Glomerular endothelial cell (primary cell): ENCODE measurements around the gene ARFGEF2. TPM values are rescaled to one million over a fixed set of nuclear protein-coding genes. Genes with fewer than 3 reads are reported as not detected.

ENCODE experiments used
- DNase-seq: peaks from one replicate; pipeline ENCODE4 v3.0.0-alpha.2; 2011; ENCODE audit warnings: low read depth, low spot score; ENCODE audit errors: extremely low read depth
- total RNA-seq: library from RNA; depleted of rRNA; stranded (reverse); fragments of >200 nt; gene quantifications from 2 replicates; pipeline ENCODE4 v1.2.3, GENCODE V29; 2015

ARFGEF2 gene
- total RNA-seq, 1 donor from 2014 or later, result 31.9 TPM

DNA sequence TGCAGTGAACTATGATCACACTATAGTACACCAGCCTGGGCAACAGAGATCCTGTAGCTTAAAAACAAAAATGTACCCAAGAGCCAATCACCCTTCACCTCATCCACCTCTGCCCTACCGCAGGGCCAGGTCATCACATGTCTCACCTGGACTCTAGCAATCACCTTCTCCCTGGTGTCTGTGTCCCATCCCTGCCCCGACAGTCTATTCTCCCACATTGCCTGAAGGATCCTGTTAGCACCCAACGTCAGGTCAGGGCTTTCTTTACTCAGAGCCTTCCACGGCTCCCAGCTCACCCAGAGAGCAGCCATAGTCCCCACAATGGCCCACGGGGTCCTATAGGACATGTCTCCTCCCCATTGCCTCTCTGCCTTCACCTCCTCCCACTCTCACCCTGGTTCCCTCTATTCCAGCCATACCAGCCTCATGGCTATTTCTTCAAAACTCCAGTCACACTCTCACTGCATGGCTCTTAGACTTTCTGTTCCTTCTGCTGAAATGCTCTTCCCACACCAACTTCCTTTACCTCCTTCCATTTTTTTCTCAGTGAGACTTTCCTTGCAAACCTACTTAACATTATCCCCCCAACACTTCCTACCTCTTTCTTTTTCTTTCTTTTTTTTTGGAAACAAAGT is 22.5 kb upstream of the ARFGEF2 start:
- no peak for DNase-seq

DNA sequence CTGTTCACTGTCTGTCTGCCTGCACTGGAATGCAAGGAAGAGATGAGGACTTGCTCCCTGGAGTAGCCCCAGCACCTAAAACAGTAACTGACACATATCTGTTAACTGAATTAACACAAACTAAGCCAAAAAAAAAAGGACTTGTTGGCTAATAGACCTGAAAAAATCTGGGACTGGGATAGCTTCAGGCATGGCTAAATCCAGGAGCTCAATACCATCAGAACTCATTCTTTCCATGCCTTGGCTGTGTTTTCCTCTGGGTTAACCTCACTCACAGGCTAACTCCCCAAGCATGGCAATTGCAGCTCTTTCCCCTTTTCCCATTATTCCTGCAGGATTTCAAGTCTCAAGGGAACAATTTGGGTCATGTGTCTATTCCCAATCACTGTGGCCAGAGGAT is 21.6 kb upstream of the ARFGEF2 start:
- no peak for DNase-seq

DNA sequence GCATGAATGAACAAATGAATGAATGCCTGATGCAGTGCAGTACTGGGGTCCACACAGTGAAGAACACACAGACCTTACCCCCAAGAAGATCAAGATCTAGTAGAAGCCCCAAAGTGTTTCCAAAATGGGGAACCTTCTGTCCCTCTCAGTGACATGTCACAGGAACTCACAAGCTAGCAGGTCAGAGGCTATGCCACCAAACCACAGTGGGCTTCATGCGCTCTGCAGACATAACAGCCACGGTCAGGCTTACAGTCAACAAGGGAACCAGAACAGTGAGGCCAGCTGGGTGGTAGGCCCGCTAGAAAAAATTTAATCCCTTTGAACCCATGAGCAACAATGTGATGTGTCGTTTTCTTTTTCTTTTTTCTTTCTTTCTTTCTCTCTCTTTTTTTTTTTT is 20.2 kb upstream of the ARFGEF2 start:
- DNase-seq, result no peak

DNA sequence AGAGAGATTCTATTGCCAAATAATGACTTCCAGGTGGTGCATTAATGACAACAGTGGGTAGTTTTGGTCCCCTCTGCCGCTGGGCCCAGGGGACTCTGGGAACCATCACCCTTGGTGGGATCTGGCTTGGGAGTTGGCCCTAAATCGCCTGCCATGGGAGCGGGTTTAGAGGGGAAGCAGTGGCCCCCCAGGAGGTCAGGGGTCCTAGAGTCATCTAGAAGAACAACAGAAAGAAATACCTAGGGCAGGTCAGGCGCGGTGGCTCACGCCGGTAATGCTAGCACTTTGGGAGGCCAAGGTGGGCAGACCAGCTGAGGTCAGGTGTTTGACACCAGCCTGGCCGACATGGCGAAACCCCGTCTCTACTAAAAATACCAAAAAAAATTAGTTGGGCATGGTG is 17.8 kb upstream of the ARFGEF2 start:
- DNase-seq, result no peak

DNA sequence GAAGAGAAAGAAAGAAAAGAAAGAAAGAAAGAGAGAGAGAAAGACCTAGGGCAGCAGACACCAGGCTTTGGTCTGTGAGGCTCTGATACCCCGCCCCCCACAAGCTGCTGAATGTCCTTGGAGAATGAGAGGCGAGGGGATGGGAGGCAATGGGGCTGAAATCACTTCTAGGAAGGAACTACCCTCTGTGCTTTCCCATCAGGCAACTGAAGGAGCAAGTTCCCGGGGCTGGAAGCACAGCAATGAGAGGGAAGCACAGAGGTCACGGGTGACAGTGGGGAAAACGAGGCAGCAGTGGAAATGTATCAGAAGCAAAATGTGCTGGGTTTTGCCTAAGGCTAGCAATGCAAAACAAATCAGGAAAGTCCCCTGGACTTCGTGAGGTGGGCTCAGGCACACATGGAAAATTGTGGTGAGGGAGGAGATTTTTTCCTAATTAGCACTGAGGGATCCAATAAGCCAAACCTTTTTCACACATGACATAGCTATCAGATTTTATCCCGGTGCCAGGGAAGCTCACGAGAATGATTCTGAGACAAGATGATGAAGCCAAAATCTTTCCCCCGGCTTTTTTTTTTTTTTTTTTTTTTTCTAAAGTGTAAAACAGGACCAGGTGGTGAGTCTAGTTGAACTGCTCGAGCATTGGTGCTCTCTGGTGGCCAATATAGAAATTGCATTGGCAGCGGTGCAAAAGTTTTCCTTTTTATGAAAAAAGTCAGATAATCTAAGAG is 16.8 kb upstream of the ARFGEF2 start:
- DNase-seq, result no peak

DNA sequence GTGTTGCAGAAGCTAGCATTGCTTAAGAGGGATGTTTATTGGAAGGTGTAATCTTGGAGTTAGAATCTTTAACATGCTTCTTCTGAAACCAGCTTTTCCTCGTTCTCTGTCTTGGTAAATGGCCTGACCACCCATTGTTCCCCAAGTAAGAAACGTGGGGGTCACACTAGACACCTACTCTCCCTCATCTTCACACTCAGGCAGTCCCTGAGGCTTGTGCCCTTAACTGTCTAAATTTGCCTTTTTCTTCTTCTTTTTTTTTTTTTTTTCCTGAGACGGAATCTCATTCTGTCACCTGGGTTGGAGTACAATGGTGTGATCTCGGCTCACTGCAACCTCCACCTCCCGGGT is 16.2 kb upstream of the ARFGEF2 start:
- DNase-seq, result no peak

DNA sequence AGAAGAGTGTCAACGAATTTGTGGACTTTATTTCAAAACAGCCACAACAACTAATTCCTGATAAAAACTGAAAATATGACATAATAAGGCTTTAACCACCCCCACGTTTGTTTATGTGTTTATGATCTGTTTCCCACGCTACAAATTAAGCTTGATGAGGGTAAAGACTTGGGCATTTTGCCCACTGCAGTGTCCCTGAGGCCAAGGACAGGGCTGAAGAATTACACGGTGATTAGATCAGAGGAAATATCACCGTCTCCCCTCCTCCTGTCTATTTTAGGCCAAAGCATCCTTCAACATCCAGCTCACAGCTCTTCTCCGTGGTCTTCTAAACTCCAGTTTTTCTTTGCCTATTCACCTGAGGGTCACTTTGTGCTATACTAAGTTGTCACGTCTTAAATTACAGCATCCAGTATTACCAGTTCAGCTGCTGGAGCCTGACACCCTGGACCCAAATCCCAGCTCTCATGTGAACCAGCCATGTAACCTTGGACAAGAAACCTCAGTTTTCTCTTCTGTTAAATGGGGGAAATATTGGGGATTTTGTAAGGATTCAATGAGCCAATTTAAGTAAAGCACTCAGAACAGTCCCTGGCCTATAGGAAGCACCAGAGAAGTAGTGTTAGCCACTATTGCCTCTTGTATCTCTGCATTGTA is 15.2 kb upstream of the ARFGEF2 start:
- no peak for DNase-seq

DNA sequence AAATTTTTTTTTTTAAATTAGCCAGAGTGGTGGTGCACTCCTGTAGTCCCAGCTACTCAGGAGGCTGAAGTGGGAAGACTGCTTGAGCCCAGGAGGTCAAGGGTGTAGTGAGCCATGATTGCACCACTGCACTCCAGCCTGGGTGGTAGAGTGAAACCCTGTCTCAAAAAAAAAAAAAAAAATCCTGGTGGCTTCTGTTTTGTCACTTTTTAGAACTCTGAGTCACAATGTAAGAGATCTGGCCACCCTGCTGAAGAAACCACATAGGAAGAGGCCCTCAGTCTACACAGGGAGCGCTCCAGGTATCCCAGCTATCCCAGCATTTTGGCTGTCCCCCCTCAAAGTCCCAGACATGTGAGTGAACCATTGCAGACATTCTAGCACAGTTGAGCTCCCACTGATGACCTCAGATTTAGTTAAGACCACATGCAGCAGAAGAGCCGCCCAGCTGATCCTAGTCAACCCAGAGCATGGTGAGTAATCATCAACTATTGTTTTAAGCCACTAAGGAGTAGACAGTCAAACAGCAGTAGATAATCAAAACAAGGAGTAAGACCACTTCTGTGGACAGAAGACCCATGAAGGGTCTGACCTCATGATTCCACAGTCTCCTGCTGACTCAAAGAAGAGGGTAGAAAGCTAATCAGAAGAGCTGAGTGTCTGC is 12.7 kb upstream of the ARFGEF2 start:
- DNase-seq, result no peak

DNA sequence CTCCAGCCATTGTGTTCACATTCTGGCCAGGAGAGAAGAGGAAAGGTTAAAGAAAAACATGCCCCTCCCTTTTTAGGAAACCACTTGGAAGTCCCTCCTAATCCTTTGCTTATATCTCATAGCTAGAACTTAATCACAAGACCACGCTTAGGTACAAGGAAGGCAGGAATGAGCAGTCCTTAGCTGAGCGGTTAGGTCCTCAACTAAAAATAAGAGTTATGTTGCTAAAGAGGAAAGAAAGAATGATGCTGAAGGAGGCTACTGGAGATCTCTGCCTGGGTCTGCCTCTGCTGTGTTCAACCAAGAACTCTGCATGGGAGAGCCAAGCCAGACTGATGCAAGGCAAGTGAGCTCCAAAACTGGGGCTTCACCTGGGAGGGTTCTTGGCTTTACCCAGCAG is 11.6 kb upstream of the ARFGEF2 start:
- no peak for DNase-seq

DNA sequence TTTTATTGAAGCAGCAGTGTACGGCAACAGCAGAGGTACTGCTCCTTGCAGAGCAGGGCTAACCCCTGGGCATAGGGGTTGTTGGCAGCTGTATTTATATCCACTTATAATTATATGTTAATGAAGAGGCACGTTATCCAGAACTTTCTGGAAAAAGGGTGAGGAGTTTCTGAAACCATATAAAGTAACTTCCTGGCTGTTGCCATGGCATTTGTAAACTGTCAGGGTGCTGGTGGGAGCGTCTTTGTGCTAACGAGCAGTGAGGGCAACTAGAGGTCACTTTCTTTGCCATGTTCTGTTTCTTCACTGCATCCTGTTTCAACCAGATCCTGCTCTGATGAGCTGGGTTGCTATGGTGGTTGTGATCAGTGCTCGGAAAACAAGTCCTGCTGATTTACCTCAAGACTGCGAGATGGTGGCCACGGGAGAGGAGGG is 11.1 kb upstream of the ARFGEF2 start:
- no peak for DNase-seq

DNA sequence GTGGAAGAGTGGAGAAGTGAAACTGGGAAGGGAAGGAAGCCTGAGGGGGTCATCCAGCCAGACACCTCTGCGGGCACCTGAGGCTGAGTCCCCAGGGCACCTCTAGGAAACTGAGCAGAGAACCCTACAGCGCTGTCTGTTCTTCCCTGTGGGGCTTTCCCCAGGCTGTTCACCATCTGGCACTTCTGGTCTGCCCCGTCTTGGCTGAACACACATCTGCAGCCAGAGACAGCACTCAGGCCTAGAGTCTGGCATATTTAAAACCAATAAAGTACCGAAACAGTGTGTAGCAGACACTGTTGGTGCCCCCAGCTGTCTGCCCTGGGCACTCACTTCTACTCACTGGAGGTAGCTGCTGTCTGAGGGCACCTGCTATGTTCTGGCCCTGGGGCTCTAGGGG is 9.4 kb upstream of the ARFGEF2 start:
- DNase-seq, result no peak

DNA sequence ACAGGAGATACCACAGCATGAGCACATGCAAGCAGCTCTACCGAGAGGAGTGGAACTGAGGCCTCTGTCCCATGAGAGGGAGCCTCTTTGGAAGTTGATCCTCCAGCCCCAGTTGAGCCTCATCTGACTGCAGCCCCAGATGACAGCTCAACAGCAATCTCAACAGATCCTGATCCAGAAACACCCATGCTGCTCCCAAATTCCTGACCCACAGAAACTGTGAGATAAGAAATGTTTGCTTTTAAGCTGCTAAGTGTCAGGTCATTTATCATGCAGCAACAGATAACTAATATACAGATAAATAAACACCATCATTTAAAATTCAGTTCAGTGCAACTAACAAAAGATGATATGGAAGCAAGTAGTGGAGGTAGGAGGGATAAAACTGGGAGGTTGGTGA is 4.8 kb upstream of the ARFGEF2 start:
- no peak for DNase-seq

DNA sequence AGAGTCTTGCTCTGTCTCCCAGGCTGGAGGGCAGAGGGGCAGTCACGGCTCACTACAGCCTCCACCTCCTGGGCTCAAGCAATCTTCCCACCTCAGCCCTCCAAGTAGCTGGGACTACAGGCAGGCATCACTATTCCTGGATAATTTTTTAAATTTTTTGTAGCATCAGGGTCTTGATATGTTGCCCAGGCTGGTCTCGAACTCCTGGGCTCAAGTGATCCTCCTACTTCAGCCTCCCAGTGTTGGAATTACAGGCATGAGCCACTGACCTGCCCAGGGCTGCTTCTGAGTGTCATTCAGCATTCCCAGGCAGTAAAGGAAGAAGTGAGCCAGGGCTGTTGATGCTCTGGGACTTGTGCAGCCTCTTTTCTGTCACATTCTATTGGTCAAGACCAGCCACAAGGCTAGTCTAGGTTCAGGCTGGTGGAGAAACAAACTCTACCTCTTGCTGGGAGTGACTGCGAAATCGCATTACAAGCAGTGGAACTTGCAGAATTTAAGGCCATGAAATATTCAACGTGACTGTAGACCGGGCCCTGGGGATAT is 2.1 kb upstream of the ARFGEF2 start:
- no peak for DNase-seq

DNA sequence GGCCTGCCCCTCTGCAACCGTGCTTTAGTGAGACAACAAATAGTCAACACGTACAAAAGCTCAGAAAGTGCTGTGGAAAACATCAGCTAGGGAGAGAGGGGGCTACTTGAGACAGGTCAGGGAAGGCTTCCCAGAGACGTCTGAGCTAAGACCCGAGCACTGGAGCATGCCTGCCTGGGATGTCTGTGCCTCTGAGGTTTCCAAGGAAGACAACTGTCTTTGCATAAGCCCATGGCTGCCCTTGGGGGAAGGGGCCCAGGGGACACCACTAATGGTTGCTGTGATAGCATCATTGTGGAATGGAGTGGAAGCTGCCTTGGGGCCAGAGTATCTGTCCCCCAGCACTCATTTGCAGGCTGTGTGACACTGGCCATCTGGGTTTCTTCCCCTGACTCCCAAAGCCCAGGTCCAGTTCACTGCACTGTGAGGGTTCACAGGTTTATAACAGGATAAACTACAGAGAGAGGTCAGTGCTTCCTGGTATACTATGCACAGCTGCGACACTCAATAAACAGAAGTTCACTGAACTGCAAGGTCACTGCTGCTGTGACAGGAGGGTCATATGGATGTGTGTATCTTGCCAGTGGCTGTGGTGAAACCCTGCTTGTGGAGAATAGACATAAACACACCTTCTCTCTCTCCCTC is 1.5 kb upstream of the ARFGEF2 start:
- DNase-seq, result no peak

DNA sequence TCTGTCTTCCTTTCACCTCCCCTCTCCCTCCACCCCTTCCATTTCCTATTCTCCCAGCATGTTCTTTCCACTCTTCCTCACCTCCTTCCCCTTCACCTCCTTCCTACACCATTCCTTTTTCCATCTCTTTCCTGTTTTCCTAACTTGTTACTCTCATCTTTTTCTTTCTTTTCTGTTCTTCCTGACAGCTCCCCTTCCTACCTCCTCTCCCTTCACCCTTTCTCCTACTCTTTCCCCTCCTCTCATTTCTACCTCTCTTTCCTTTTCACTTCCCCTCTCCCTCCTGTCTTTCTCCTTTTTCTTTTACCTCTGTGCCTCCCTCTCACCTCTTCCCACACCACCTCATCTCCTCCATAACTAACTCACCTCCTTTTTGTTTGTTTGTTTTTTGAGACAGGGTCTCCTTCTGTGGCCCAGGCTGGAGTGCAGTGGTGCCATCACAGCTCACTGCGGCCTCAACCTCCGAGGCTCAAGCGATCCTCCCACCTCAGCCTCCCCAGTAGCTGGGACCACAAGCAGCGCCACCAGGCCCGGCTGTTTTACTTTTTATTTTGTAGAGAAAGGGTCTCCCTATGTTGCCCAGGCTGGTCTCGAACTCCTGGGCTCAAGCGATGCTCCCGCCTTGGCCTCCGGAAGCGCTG is 864 bp upstream of the ARFGEF2 start:
- no peak for DNase-seq

DNA sequence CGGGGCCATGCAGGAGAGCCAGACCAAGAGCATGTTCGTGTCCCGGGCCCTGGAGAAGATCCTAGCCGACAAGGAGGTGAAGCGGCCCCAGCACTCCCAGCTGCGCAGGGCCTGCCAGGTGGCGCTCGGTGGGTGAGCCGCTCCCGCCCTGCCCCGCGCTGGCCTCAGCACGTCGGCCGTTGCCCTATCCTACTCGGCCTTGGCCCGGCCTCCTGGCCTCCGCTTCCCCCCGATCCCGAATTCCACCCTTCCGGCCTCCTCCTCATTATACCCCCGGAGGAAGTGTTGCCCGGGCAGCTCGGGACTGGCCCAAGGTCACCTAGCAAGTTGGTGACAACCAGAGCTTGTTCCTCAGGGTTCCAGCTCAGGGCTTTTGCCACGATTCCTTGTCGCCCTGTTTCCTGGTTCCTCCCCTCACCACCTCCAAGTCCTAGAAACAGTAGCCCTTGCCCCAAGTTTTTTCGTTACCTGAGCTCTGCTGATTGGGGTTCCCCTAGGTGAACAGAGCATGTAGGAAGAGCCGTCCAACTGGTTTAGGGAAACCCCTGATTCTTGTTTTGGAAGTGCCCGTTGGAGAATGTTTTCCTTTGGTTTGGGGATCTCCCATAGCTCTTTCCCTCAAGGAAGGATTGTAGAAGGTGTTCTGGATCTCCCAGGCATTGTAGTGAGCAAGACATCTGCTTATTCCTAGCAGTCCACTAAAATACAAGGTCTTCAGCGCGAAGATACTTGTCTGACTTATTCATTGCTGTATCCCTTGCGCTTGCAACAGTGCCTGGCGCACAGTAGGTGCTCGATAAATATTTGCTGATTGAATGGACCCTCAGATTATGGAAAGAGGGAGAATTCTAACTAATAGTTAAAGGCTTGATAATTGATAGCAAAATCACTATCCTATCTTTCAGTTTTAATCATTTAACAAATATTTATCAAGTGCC is 641 bp downstream of the ARFGEF2 start:
- no peak for DNase-seq

DNA sequence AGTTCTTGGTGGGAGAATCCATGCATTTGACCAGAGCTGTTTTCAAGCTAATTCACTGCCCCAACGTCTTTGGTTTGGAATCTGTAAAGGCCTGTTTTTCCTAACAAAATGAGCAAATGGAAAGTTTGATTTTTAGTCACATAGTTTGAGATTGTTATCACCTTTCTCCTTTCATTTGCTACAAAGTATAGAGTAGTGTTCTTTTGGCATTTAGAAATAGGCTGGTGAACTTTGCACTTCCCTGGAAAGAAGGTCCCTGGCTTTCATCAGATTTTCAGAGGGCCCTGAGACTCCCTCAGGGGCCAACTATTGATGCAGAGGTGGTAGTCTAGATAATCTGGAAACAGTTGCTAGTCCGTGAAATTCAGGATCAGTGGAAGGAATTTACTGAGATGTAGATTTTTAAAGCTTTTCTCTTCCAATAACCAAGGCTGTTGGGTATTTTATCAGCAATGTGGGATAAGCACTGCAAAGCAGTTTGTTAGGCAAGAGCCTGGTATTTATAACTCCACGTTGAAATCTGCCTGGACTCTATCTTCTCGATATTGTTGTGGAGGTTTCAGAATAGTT is 1.7 kb downstream of the ARFGEF2 start:
- no peak for DNase-seq

DNA sequence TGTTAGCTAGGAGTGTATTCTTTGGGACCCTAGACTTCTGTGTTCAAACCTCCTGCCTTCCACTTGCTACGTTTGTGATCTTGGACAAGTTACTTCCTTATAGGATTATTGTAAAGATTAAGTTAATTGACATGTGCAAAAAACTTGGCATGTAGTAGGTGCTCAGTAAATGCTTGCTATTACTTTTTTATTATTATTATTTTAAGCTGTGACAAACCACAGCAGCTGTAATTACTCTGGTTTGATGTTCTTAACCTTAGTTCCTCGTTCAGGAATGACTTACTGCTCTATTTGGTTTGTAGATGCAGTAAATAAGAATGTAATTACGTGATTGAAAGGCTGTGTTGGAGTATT is 3.2 kb downstream of the ARFGEF2 start:
- no peak for DNase-seq

DNA sequence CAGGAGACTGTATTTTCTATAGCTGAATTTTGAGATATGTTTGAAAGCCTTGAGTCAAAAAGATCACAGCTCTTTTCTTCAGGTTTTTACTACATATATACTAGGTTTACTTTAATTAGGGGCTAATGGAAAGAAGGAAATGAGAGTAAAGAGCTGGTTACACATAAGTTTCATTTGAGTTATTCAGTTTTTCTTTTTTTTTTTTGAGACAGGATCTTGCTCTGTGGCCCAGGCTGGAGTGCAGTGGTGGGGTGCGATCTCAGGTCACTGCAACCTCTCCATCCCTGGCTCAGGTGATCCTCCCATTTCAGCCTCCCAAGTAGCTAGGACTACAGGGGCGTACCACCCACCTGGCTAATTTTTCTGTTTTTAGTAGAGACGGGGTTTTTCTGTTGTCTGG is 4.8 kb downstream of the ARFGEF2 start:
- no peak for DNase-seq
